HAP-1 (cell line): Measurements from ENCODE around the gene MMEL1.

Source experiments
- DNase-seq, 2 experiments: peaks; one replicate each; pipeline ENCODE4 v3.0.0-alpha.2; 2016 to 2020; ENCODE audit warnings: low spot score in 2 of 2
- H3K27me3 ChIP-seq: fragments of 250-450 bp; sonication (Bioruptor Pico); 2 replicates; pipeline ENCODE4 v1.5.1; 2020; ENCODE audit warnings: low read depth, mild to moderate bottlenecking, moderate library complexity
- H3K36me3 ChIP-seq: fragments of 250-450 bp; sonication (Bioruptor Pico); replicated peaks from 2 replicates; pipeline ENCODE4 v1.5.1; 2020; ENCODE audit warnings: mild to moderate bottlenecking
- H3K4me1 ChIP-seq: fragments of 250-450 bp; sonication (Bioruptor Pico); 2 replicates; pipeline ENCODE4 v1.5.1; 2020; ENCODE audit warnings: mild to moderate bottlenecking
- H3K4me3 ChIP-seq: fragments of 250-450 bp; sonication (Bioruptor Pico); 2 replicates; pipeline ENCODE4 v1.5.1; 2020; ENCODE audit warnings: mild to moderate bottlenecking, moderate library complexity
- H3K9me3 ChIP-seq: fragments of 250-450 bp; sonication (Bioruptor Pico); 2 replicates; pipeline ENCODE4 v1.5.1; 2020; ENCODE audit warnings: mild to moderate bottlenecking, moderate library complexity
- in situ Hi-C: fragments of 300-500 bp; cut with MboI; formaldehyde crosslinking; loops from 3 replicates; pipeline ENCODE4 v1.14.3; 2020; ENCODE audit warnings: low sequenced_read_pairs, inconsistent platforms, mixed read lengths

Gene MMEL1

GRCh38 chr1:2567083-2567679, 65.6 kb downstream of the MMEL1 start:
- DNase-seq: no peak
- H3K4me1 ChIP-seq: no peaks in the 10 kb centered on the region
- H3K4me3 ChIP-seq: no peak overlapping the region
- in situ Hi-C loops: no loop called here
- no peaks in the 10 kb centered on the region for H3K36me3 ChIP-seq
- H3K27me3 ChIP-seq: no peaks in the 10 kb centered on the region
- no peaks in the 10 kb centered on the region for H3K9me3 ChIP-seq

GRCh38 chr1:2566101-2567045, 66.4 kb downstream of the MMEL1 start:
- Histone ChIP-seq H3K9me3 (no peaks in the 10 kb centered on the region), H3K4me1 (no peaks in the 10 kb centered on the region), H3K36me3 (no peaks in the 10 kb centered on the region), H3K27me3 (no peaks in the 10 kb centered on the region), H3K4me3 (no peak overlapping the region)
- in situ Hi-C loops: no loop called here
- no peak for DNase-seq

GRCh38 chr1:2564815-2565374, 67.9 kb downstream of the MMEL1 start:
- H3K36me3 ChIP-seq: no peaks in the 10 kb centered on the region
- DNase-seq: no peak
- no peaks in the 10 kb centered on the region for H3K9me3 ChIP-seq
- in situ Hi-C loops: no loop called here
- no peaks in the 10 kb centered on the region for H3K4me1 ChIP-seq
- no peaks in the 10 kb centered on the region for H3K27me3 ChIP-seq
- H3K4me3 ChIP-seq: no peak overlapping the region

GRCh38 chr1:2564006-2564814, 68.6 kb downstream of the MMEL1 start:
- DNase-seq: no peak
- no peaks in the 10 kb centered on the region for H3K36me3 ChIP-seq
- no peaks in the 10 kb centered on the region for H3K27me3 ChIP-seq
- in situ Hi-C loops: no loop called here
- no peak overlapping the region for H3K4me3 ChIP-seq
- H3K9me3 ChIP-seq: no peaks in the 10 kb centered on the region
- no peaks in the 10 kb centered on the region for H3K4me1 ChIP-seq

GRCh38 chr1:2563205-2563604, 69.6 kb downstream of the MMEL1 start:
- in situ Hi-C loops: no loop called here
- no peak for DNase-seq
- Histone ChIP-seq H3K27me3 (no peaks in the 10 kb centered on the region), H3K4me1 (no peaks in the 10 kb centered on the region), H3K36me3 (no peaks in the 10 kb centered on the region), H3K4me3 (no peak overlapping the region), H3K9me3 (no peaks in the 10 kb centered on the region)

GRCh38 chr1:2561898-2562895, 70.6 kb downstream of the MMEL1 start:
- in situ Hi-C loops: no loop called here

GRCh38 chr1:2561446-2561845, 71.4 kb downstream of the MMEL1 start:
- Histone ChIP-seq H3K4me3 (no peak overlapping the region), H3K27me3 (no peaks in the 10 kb centered on the region), H3K36me3 (no peaks in the 10 kb centered on the region), H3K9me3 (no peaks in the 10 kb centered on the region), H3K4me1 (no peaks in the 10 kb centered on the region)
- no peak for DNase-seq
- in situ Hi-C loops: no loop called here

More at GRCh38 chr1:2561898-2562895, 70.6 kb downstream of the MMEL1 start:
- Histone ChIP-seq H3K36me3 (no peaks in the 10 kb centered on the region), H3K4me1 (no peaks in the 10 kb centered on the region), H3K27me3 (no peaks in the 10 kb centered on the region), H3K9me3 (no peaks in the 10 kb centered on the region), H3K4me3 (no peak overlapping the region)
- DNase-seq: no peak

GRCh38 chr1:2560299-2561073, 72.3 kb downstream of the MMEL1 start:
- in situ Hi-C loops: no loop called here
- no peaks in the 10 kb centered on the region for H3K27me3 ChIP-seq
- H3K36me3 ChIP-seq: no peaks in the 10 kb centered on the region

GRCh38 chr1:2559509-2560298, 73.1 kb downstream of the MMEL1 start:
- Histone ChIP-seq H3K9me3 (no peaks in the 10 kb centered on the region), H3K36me3 (no peaks in the 10 kb centered on the region), H3K4me1 (no peaks in the 10 kb centered on the region), H3K27me3 (no peaks in the 10 kb centered on the region), H3K4me3 (no peak overlapping the region)
- no peak for DNase-seq
- in situ Hi-C loops: no loop called here

More at GRCh38 chr1:2560299-2561073, 72.3 kb downstream of the MMEL1 start:
- DNase-seq: no peak
- Histone ChIP-seq H3K4me1 (no peaks in the 10 kb centered on the region), H3K9me3 (no peaks in the 10 kb centered on the region), H3K4me3 (no peak overlapping the region)

- Histone ChIP-seq H3K27me3 (no peaks in the 10 kb centered on the region), H3K36me3 (no peaks in the 10 kb centered on the region), H3K4me1 (no peaks in the 10 kb centered on the region), H3K4me3 (no peak overlapping the region), H3K9me3 (no peaks in the 10 kb centered on the region)
- in situ Hi-C loops: no loop called here
- no peak for DNase-seq
Observed at GRCh38 chr1:2558861-2559260, 74.0 kb downstream of the MMEL1 start.

- DNase-seq: no peak
- Histone ChIP-seq H3K27me3 (no peaks in the 10 kb centered on the region), H3K4me3 (no peak overlapping the region), H3K4me1 (no peaks in the 10 kb centered on the region), H3K9me3 (no peaks in the 10 kb centered on the region), H3K36me3 (no peaks in the 10 kb centered on the region)
- in situ Hi-C loops: no loop called here
Observed at GRCh38 chr1:2558420-2558819, 74.4 kb downstream of the MMEL1 start.
